WI38 (cell line): ENCODE measurements around the gene GIMAP2.

Experiments used
- H3K4me3 ChIP-seq: 2 replicates; pipeline ENCODE4 v1.5.1; 2011; ENCODE audit warnings: low read depth, mild to moderate bottlenecking, control low read depth, low read length
- TF ChIP-seq, protein P1 (sequence below): IDR thresholded peaks from 2 replicates; pipeline ENCODE4 v1.5.1; 2012; ENCODE audit warnings: low read depth, mild to moderate bottlenecking, control low read depth, low read length

Gene GIMAP2

DNA sequence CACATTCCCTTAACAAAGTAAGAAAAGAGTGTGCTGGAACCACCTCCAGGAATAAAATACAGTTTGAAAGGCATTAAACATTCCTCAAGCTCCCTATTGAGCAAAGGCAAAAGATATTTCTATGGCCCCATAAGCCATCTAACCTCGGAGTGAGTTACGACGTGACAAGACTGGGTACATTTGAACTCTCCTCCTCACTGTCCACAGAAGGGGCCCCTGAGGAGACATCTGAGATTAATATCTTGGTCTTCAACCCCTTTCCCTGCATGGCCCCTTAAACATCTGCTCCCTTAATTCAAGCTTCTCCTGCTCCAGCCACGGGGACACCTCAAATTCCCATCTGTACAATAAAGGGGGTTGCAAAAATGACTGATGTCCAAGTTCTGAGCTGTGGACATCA, 31.4 kb downstream of the GIMAP2 start:
- H3K4me3 ChIP-seq, result no peak overlapping the region
- TF ChIP-seq, protein P1, sequence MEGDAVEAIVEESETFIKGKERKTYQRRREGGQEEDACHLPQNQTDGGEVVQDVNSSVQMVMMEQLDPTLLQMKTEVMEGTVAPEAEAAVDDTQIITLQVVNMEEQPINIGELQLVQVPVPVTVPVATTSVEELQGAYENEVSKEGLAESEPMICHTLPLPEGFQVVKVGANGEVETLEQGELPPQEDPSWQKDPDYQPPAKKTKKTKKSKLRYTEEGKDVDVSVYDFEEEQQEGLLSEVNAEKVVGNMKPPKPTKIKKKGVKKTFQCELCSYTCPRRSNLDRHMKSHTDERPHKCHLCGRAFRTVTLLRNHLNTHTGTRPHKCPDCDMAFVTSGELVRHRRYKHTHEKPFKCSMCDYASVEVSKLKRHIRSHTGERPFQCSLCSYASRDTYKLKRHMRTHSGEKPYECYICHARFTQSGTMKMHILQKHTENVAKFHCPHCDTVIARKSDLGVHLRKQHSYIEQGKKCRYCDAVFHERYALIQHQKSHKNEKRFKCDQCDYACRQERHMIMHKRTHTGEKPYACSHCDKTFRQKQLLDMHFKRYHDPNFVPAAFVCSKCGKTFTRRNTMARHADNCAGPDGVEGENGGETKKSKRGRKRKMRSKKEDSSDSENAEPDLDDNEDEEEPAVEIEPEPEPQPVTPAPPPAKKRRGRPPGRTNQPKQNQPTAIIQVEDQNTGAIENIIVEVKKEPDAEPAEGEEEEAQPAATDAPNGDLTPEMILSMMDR, result no peak

DNA sequence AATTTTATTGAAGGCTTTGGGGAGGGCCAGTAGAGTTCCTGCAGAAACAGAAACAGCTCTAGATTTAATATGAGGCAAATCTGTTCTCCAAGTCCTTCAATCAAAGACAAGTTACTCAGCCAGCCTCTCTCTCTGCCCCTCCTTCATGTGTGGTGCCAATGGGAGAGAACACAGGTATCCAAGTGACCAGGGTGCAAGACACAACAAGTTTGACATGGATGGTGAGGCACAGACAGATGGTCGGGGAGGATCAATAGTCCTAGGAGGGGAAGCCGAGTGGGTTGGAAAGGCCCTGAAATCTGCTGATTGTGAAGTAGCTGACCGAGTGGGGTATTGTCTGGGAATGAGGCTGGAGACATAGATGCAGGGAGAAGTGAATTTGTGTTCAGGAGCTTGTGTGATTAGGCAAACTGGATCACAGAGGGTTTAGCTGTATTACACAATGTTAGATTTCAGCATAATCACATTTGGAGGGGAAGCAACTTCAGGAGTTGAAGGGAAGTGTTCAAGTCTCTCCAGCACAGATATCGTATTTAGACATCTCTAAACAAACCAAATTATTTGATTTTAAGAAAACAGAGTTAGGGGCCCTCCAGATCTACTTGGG, 32.4 kb downstream of the GIMAP2 start:
- H3K4me3 ChIP-seq, result no peak overlapping the region
- TF ChIP-seq, protein P1, result no peak

DNA sequence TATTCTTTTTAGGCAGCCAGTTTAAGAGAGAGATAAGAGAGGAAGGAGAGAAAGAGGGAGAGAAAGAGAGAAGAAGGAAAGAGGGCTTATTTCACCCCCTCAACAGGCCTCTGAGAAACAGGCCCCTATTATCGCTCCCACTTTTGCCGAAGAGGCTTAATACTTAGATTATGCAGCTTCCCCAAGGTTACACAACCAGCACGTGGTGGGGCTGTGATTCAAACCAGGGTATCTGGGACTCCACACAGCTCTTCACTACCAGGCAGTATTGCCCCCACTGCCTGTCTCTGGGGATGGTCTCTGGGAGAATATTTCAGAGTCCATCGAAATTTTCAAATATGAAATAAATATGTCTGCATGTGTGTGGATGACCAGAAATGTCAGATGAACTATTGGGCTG, 33.9 kb downstream of the GIMAP2 start:
- H3K4me3 ChIP-seq, result no peak overlapping the region
- TF ChIP-seq, protein P1, result no peak

DNA sequence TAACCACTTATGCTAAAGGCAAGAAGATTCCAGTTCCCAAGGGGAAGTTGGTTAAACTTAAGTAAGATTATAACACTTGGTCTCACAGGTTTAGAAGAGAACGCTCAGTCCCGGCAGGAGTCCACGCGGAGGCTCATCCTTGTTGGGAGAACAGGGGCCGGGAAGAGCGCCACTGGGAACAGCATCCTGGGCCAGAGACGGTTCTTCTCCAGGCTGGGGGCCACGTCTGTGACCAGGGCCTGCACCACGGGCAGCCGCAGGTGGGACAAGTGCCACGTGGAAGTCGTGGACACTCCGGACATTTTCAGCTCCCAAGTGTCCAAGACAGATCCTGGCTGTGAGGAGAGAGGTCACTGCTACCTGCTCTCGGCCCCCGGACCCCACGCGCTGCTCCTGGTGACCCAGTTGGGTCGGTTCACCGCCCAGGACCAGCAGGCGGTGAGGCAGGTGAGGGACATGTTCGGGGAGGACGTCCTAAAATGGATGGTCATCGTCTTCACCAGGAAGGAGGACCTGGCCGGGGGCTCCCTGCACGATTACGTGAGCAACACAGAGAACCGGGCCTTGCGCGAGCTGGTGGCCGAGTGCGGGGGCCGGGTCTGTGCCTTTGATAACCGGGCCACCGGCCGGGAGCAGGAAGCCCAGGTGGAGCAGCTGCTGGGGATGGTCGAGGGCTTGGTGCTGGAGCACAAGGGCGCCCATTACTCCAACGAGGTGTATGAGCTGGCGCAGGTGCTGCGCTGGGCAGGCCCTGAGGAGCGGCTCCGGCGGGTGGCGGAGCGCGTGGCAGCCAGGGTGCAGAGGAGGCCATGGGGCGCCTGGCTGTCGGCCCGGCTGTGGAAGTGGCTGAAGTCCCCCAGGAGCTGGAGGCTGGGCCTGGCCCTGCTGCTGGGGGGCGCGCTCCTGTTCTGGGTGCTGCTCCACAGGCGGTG, 34.7 kb downstream of the GIMAP2 start:
- TF ChIP-seq, protein P1, result no peak
- H3K4me3 ChIP-seq, result no peak overlapping the region

DNA sequence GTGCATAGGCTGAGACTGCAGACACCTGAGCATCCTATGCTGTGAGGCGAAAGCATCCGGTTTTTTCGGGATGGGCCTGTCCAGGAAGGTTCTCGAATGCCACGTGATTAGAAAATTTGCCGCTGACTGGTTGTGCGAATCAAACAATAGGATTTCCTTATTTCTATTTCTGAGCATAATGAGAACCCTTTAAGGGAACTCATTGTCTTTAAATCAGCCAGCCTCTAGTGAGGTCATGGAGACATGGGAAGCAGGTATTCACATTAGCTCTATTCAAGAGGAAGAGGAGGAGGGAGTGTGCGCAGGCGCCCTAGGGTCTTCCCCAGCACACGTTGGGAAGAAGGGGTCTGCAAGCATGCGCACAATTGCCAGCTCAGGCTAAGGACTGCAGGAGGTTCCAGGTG, 36.5 kb downstream of the GIMAP2 start:
- TF ChIP-seq, protein P1, result no peak
- no peak overlapping the region for H3K4me3 ChIP-seq

DNA sequence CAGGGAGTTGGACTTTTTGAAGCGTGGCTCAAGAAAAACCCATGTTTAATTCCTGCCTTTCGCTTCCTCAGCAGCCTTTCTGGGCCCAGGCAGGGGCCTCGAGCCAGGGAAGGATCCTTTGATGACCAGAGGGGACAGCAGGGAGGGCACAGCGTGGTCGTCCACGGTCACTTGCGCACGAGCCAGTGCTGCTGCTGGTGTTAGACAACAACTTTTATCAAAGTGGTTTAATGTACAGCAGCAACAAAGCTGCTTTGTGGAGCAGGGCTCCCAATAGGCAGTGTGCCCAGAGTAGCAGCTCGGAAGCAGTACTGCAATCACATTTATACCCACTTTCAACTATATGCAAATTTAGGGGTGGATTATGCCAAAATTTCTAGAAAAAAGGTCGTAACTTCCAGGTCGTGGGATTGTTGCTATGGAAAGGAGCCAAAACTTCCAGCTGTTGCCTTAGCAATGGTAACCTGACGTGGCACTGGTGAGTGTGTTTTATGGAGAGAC, 37.0 kb downstream of the GIMAP2 start:
- H3K4me3 ChIP-seq, result no peak overlapping the region
- TF ChIP-seq, protein P1, result no peak

DNA sequence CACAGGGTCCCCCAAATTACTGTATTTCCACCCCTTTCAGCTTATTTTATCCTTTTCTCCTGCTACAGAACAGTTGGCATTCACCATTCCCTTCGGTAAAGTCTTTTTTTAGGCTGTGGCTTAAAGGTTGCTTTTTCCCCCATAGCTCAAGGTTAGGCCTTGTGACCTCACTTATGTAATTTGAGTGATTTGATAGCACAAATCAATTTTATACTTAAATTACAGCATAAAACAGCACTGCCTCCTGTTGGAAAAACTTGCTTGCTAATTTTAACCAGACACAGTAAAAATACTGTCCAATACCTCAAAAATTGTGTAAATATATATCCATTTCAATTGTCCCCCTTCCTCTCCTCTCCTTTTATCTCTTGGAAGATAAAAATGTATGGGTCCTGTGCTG, 38.0 kb downstream of the GIMAP2 start:
- no peak overlapping the region for H3K4me3 ChIP-seq
- TF ChIP-seq, protein P1, result no peak
